NCI-H146 treated with DMSO at 0.1 percent for 48 hours (cell line): ENCODE data around the gene HCFC2.

Experiments used
- DNase-seq: peaks from one replicate; lab custom pipeline; 2025; ENCODE audit not compliant: unreplicated experiment; lab: John Stamatoyannopoulos, UW

HCFC2 gene

GRCh38 chr12:104056419-104056972 is 7.8 kb upstream of the HCFC2 start:
- DNase-seq = peak; percentile 32

- DNase-seq = peak; percentile 16
These were observed 6.5 kb upstream of the HCFC2 start for GRCh38 chr12:104057771-104058197.

GRCh38 chr12:104058802-104059201 is 5.5 kb upstream of the HCFC2 start:
- no peak for DNase-seq

- DNase-seq = no peak
These were observed 4.4 kb upstream of the HCFC2 start for GRCh38 chr12:104059963-104060362.

GRCh38 chr12:104060791-104061190 is 3.5 kb upstream of the HCFC2 start:
- no peak for DNase-seq

- DNase-seq = no peak
These were observed 660 bp upstream of the HCFC2 start for GRCh38 chr12:104063712-104064030.

GRCh38 chr12:104064842-104065427 is 604 bp downstream of the HCFC2 start:
- no peak for DNase-seq

GRCh38 chr12:104072099-104072498 is 7.8 kb downstream of the HCFC2 start:
- no peak for DNase-seq

- no peak for DNase-seq
These were observed 9.4 kb downstream of the HCFC2 start for GRCh38 chr12:104073699-104074098.

GRCh38 chr12:104079024-104079423 is 14.7 kb downstream of the HCFC2 start:
- DNase-seq = no peak

- no peak for DNase-seq
These were observed 16.4 kb downstream of the HCFC2 start for GRCh38 chr12:104080764-104081163.

- no peak for DNase-seq
These were observed 19.6 kb downstream of the HCFC2 start for GRCh38 chr12:104083769-104084475.

GRCh38 chr12:104090685-104091084 is 26.4 kb downstream of the HCFC2 start:
- DNase-seq = no peak

GRCh38 chr12:104091136-104091535 is 26.8 kb downstream of the HCFC2 start:
- no peak for DNase-seq

- DNase-seq = no peak
These were observed 30.0 kb downstream of the HCFC2 start for GRCh38 chr12:104094284-104094683.

- no peak for DNase-seq
These were observed 31.0 kb downstream of the HCFC2 start for GRCh38 chr12:104095289-104095688.

GRCh38 chr12:104097954-104098353 is 33.6 kb downstream of the HCFC2 start:
- DNase-seq = no peak

- DNase-seq = no peak
These were observed 41.1 kb downstream of the HCFC2 start for GRCh38 chr12:104105461-104105860.

GRCh38 chr12:104106965-104107364 is 42.6 kb downstream of the HCFC2 start:
- no peak for DNase-seq

- peak; percentile 58 for DNase-seq
These were observed 44.6 kb downstream of the HCFC2 start for GRCh38 chr12:104108755-104109445.

GRCh38 chr12:104109446-104110271 is 45.3 kb downstream of the HCFC2 start:
- DNase-seq = no peak
